OCI-LY7 (cell line): ENCODE results near the gene ZNF488.
A peak's percentile ranks its signal among the peaks of the same experiment; 100 is the strongest.

Experiments
- CTCF ChIP-seq: fragments of 200-600 bp; sonication (generic); conservative IDR thresholded peaks from 2 replicates; pipeline ENCODE4 v1.5.1; 2014; ENCODE audit warnings: mild to moderate bottlenecking, antibody characterized with exemption, low read length, moderate library complexity, mixed read lengths
- EZH2phosphoT487 ChIP-seq: fragments of 200-600 bp; sonication (generic); IDR thresholded peaks from 2 replicates; pipeline ENCODE4 v1.6.1; 2018; ENCODE audit warnings: low read depth, borderline replicate concordance, mild to moderate bottlenecking, mixed run types, antibody characterized with exemption, low read length, moderate library complexity, mixed read lengths

GRCh38 chr10:47340608-47341170 lies 43.4 kb downstream of the ZNF488 start:
- TF ChIP-seq CTCF (peak; percentile 98), EZH2phosphoT487 (no peak)
